Cerebellar cortex (tissue), 1 donor: Measurements from ENCODE around the gene IL3.
"Not testable (repeated sequence)": the region's sequence is repeated elsewhere in the genome, so short reads cannot be mapped to it uniquely, and the experiment has no call there.

Experiments used
- DNase-seq: peaks from one replicate; pipeline ENCODE4 v3.0.0-alpha.2; 2015; ENCODE audit warnings: low spot score

The IL3 gene

DNA sequence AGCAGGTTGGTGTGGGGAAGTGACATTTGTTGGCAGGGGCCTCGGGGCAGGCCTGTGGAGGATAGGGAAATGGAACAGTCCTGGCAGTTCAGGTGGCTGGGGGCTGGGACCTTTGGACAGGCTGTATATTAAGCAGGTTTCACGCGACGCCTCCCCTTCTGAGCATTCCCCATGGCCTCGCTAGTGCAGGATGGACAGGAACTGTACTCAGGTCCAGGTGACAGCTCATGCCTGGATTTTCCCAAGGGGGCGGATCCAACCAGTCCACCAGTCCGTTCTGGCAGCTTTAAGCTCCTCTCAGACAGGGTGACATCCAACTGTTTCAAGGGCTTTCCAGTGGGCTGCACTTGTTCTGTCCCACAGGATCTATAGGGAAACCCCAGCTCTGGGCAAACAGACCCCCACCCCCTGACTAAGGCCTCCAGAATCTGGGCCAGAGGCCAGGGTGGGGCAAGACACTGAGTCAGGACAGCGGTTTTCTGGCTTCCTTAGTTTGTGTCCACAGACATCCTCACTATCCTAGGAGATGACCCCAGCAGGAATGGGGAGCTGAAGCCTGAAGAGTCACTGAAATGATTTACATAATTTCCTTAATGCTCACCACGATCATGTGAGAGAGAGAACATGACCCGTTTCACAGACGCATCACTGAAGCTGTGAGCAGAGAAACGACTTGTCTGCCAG lies 34.1 kb downstream of the IL3 start:
- no peak for DNase-seq

DNA sequence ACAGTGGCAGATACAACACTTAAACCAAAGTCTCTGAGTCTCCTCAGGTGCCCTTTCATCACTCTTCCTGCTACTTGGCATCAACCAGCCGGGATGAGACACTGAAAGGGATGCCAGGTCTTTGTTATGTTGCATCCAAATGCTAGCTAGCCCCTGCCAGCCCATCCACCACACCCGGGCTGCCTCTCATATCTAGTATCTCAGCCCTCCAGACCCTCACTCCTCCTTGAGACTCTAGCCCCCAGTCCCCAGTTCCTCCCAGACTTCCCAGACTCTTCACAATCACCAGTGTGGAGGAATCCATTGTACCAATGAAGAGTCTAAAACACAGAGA lies 34.6 kb downstream of the IL3 start:
- DNase-seq, result no peak

DNA sequence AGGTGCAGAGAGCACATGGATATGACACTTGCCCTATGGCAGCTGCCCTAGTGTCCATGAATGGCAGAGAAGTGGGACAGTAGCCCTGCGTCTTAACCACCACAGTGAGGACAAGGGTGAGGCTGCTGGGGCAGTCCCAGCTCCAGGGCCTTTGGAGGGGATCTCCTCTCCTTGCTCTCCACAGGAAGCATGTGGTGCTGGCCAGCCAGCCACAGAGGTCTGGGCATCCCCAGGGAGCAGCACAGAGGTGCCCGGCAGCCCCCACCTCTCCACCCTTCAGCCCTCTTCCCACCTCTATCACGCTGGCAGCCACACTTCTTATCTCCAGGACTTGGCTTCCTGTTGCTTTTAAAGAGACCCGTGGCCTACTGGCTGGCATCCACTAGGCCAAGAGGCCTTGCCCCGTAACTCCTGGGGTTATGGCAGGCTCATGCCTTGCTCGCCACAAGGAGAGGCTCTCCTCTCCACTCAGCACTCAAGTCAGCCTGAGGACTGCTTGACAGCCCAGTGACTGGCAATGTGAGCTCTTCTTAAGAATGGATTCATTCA lies 35.0 kb downstream of the IL3 start:
- DNase-seq, result no peak

DNA sequence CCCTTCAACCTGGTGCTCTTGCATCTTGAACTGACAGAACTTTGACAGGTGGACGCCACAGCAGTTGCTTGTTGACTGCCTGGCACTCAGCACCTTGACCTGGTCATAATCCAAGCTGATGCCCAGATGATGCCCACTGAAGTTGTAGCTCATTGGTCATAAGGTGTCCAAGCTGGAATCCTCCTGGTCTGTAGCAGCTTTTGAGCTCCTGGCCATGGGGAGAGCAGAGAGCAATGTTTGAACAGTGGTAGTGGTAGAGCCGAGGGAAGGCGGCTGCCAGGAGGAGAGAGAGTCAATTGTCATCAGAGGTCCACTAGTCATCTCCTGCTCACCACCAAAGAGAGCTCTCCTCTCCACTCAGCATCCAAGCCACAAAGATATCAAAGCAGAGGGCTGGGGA lies 36.4 kb downstream of the IL3 start:
- no peak for DNase-seq

DNA sequence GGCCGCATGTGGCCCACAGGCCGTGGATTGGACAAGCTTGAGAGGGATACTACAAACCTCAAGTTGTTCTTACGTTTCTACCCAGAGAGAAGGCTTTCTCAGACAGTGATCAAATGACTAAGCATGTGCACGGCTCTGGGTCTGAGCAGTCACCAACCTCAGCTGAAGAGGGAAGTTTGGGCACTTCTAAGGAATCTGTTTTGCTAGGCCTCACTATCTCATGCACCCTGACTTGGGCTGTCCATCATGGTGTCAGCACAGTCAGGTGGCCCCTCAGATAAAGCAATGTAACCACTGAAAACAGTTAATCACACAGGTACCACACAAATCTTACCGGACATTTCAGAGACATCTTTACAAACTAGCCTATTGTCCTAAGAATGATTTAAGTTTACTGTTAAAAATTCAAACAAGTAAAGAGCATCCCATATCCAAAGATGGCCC lies 37.7 kb downstream of the IL3 start:
- DNase-seq, result no peak

DNA sequence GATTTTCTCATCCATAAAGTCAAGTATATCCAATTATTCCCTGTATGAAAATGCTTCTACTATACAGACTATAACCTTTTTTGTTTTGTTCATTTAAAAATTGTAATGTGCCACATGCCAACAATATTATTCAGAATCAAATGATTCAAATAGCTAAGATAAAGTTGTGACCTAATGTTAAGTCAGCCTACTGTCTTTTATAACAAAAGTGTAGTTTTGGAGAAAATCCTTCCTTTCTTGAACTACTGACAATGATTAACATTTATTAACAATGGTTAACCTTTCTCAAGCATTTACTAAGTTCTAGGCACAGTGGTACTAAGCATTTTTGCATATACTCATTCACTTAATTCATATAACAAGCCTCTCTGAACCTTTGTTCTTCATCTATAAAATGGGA lies 38.2 kb downstream of the IL3 start:
- DNase-seq, result no peak

DNA sequence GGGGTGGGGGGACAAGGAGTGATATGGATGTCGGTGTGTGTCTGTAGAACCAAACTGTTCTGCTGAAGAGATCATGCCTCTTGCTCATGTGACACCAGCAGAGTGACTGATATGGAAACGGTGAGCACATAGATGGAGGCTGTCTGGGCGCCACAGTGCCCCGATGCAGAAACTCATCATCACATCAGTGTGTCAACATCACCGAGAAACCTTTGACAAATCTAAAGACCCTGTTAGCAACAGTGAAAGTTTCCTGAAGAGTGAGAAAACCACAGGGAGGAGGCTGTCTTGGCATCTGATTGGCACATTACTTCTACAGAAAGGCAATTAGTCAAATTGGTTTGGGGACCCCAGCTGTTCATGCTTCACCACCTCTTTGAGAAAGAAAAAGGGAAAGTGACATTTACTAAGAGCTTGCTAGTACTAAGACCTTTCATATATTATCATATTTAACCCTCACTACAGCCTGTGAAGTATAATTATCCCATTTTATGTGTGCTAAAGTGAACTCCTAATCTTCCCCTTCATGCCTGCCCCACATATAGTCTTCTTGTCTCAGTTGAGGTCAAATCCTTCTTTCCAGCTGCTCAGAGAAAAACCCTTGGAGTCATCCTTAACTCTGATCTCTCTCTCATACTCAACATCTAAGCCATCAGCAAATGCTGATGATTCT lies 38.8 kb downstream of the IL3 start:
- DNase-seq, result no peak

DNA sequence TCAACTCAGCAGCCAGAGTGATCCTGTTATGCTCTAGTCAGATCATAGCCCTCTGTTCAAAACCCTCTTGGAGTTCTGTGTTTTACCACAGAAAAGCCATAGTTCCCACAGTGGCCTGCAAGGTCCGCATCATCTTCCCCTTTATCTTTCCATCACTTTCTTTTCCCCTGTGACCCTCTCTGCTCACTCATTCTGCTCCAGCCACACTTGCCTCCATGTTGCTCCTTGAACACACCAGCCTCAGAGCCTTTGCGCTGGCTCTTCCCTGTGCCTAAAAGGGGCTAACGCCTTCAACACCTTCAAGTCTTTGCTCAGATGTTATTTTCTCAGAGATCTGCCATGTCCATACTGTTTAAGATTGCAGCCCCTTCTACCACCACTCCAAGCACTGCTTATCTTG lies 39.5 kb downstream of the IL3 start:
- DNase-seq, result no peak

DNA sequence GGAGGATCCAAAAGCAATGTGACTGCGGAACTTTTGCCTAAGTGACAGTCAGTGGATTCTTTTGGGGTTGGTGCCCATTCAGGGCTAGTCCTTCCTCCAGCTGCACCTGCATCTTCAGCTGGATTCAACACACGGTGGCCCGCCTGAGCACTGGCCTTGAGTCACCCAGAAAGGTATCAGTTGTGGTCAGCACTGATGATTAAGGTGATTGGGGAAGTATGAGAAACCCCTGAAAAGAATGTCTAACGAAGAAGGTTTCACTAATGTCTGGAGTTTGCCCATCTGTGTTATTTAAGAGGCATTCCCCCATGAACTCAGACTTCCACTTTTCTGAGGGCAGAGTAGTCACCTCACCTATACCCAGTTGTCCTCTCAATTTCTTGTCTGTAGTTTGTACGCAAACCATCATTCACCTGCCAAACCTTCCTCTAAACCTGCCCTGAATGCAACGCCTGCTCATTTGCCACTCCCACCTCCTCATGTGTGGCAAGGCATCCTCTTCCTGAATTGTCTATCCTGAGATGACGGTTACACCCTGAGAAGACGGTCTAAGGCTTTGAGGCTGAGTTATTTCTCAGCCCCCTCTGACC lies 40.3 kb downstream of the IL3 start:
- DNase-seq, result no peak

DNA sequence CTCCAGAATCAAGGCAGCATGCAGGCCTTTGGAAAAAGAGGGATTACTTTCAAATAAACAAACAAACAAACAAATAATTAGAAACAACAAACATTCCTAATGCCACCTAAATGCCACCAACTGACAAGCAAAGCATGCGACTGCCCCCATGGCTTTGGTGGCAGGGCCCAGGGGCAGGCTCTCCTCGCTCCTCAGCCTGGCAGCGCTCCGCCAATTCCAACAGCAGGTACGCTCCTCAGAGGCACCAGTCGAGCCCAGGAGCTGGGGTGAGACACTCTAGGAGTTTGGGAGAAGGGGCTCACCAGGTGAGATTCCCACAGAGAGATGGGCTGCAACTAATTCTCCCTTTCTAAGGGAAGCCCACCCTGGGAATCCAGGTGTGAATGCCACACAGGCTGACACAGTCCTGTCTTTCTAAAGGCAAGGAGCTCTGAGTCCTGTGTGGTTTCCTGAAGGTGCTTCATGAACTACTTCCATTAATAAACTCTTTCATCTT lies 41.0 kb downstream of the IL3 start:
- DNase-seq, result no peak

DNA sequence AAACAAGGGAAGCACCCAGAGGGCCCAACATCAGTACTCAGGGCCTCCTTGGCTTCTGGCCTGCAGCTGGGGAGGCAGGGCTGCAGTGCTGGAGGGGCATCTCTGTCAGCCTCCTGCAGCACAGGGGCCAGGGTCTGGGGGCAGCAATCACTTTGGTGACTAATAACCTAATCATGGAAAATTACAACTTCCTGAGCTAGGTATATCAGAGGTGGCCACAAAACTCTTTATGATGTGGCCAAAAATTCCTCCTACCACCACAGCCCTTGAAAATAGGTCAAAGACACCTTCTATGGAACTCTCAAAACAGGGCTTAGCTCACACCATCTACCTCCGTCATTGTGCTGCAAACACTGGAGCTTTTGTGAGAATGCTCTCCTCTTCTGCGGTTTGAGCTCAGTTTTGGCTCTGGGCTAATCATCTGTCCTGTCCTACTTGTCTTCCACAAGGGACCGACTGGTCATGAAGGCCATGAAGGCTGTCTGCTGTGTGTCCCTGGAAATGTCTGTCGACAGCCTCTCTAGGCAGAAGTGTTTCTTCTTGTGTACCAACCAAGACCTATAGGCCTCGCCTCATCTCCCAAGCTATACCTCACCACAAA lies 41.7 kb downstream of the IL3 start:
- DNase-seq, result no peak

DNA sequence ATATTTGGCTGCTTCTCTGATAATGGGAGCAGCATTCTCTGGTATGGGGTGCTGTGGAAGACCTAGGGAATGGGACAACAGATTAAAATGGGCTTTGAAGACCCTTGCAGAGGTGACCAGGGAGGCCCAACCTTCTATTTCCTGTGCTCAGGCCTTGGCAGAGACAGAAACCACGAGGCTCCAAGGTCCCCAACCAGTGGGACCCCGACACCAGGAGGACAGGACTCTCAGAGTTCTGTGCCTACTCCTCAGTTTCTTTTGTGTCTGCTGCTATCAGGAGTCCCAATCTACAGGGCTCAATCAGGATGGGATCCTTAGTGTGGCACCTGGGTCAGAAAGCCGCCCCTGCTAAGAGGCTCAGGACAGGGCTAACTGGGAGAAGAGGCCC lies 42.5 kb downstream of the IL3 start:
- no peak for DNase-seq

DNA sequence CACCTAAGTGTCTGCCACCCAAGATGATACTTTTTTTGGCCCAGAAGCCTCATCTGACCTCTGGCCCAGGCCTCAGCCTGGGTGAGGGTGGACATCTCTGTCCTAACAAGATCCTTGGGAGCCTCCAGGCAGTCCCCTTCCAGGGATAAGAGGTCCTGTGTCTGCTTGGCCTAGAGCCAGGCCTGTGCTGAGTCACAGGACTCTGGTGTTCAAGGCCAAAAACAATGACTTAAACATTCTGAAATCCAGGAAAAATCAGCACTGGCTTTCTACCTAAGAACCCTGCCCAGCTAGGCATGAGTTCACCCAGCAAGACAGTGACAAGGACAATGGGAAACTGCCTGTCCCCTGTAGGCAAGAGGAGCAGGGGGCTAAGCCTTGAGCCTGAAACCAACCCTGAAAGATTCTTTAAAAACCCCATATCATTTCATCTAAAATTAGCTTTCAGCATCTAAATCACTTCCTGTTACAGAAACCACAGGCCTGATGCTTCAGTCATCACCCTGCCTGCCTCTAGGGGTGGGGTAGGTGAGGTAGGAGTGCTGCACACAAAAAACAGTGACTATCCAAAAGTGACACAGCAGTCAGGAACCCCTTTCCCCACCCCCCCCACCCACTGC lies 43.0 kb downstream of the IL3 start:
- peak; percentile 35 for DNase-seq

DNA sequence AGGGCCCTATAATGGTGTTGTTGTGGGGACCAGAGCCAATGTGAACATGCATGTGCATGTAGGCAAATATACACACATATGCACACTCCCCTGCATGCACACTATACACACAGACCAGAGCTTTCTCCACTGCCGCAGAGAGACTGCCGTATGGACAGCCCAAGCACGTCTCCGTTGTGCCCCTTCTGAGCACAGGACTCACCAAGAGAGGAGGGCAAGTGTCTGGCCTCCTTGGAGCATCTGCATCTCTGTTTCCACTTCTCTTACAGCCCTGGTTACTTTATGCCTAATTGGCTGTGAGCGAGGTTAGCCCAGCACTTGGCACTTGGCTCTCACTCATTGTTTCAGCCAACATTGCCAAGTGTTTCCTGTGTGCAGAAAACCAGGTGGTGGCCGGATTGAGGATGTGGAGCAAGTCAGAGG lies 43.5 kb downstream of the IL3 start:
- peak; percentile 85 for DNase-seq

DNA sequence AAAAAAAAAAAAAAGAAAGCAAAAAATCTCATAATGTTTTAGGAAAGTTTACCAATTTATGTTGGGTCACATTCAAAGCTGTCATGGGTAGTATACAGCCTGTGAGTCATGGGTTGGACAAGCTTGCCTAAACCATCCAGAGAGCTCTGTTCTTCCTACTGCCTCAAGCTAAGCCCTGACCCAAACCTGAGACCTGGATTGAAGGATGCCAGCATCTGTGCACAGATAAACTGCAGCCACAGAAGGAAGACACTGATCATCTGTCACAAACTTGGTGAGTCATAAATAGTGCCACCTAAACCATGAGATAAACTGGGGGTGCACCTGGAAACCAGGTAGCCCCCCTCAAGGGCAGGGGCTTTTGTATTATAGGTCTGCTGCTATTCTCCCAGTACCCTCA lies 44.1 kb downstream of the IL3 start:
- no peak for DNase-seq

DNA sequence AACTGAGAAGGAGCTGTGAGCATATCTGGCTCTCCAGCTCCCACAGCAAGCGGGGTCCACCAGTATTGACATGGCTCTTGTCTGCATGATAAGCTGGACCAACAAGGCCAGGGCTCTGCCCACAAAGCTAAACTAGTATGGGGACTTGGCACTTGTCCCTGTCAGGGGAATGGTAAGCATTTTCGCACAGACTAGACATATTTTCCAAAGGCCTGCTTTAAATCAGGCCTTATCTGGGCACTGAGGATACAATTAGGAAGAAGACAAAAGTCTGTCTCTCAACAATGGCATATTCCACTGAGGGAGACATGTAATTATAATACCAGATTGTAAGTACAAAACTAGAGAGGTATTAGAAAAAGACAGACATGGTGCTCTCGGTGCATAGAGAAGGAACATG lies 45.2 kb downstream of the IL3 start:
- no peak for DNase-seq

DNA sequence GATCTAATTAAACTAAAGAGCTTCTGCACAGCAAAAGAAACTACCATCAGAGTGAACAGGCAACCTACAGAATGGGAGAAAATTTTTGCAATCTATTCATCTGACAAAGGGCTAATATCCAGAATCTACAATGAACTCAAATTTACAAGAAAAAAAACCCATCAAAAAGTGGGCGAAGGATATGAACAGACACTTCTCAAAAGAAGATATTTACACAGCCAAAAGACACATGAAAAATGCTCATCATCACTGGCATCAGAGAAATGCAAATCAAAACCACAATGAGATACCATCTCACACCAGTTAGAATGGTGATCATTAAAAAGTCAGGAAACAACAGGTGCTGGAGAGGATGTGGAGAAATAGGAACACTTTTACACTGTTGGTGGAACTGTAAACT lies 48.0 kb downstream of the IL3 start:
- DNase-seq, result not testable (repeated sequence)

DNA sequence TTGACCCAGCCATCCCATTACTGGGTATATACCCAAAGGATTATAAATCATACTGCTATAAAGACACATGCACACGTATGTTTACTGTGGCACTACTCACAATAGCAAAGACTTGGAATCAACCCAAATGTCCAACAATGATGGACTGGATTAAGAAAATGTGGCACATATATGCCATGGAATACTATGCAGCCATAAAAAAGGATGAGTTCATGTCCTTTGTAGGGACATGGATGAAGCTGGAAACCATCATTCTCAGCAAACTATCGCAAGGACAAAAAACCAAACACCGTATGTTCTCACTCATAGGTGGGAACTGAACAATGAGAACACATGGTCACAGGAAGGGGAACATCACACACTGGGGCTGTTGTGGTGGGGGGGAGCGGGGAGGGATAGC lies 48.5 kb downstream of the IL3 start:
- DNase-seq, result not testable (repeated sequence)

DNA sequence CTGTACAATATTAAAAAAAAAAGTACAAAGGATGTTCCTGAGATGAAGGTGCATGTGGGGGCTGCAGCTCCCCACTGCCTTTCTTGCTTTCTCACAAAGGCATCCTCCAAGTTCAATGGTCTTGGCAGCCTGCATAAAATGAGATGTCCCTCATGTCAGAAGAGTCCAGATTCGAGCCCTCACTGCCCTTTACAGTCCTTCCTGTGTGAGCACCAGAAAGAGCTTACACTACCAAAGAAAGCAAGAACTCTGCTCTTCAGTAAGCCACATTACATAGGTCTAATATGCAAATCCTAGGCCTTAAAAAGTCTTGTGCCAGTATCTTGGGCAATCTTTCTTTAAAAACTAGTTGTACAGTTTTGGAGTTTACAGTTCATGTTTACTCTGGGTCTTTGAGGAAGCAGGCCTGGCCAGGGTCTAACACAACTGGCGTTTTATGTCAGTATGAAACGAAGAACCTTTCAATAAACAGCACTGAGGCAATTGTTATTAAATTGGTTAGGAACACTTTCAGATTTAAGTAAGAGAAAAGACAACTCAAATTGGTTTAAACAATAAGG lies 49.1 kb downstream of the IL3 start:
- no peak for DNase-seq

DNA sequence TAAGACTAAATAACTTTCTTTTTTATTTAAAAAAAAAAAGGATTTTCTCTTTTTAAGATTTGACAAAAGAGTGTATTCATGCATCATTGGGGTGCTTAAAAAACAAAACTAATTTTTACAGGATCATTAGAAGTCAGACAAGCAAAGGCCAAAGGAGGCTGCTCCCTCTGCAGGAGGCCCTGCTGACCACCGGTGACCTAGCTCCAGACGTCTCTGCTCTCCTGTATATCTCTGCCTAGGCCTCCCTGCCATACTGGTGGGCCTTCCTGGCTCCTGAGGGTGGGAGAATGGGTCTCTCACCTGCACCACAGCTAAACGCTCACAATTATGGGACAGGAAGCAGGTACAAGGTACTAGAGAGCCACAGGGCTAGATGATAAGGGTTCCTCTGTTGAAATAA lies 49.7 kb downstream of the IL3 start:
- no peak for DNase-seq

DNA sequence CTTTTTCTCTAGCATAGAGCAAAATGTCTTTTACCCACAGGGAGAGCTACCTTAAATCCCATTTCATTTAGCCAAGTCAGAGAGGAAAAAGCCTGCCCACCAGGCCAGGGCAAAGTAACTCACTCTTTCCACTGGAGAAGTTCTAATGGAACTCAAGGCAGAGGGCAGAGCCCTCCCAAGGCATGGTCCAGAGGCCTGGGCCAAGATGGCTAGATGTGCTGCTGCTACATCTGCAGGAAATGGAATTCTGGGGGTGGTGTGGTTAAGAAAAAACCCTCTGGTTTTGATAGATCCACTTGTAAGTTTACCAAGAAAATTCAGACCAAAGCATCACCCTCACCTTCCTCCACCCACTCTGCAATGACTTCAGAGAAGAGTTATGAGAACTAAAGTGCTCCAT lies 50.5 kb downstream of the IL3 start:
- DNase-seq, result no peak

DNA sequence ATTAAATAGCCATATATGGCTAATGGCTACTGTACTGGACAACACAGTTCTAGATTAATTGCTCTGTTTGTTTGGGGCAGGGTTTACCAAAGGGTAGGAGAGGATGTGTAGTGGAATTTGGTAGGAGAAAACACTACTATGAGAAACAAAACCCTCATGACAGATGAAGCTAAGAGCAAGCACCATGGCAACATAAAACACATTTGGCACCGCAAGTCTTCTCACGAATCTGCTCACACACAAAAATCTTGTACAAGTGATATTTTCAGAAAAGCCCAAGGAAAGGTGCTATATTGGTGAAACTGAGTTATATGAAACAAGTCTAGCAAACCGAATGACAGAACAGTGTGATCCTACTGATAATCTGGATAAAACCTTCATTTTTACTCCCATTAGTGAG lies 51.7 kb downstream of the IL3 start:
- no peak for DNase-seq
